Upper lobe of left lung (tissue), 4 donors: ENCODE measurements around the gene SPINK5.

ENCODE experiments used
- POLR2AphosphoS5 ChIP-seq, 2 donors: sonication (generic); formaldehyde crosslinking; IDR thresholded peaks; one replicate each; pipeline ENCODE4 v1.5.1; 2017; ENCODE audit warnings: antibody characterized with exemption in 2 of 2
- TF ChIP-seq, protein P1 (sequence below), 6 experiments: fragments of 450-650 bp in 4 of 6; fragments of 200-600 bp in 2 of 6; sonication (generic) in 2 of 6; IDR thresholded peaks; one replicate each; pipeline ENCODE4 v1.5.1; 2016 to 2019; ENCODE audit warnings: antibody characterized with exemption in 6 of 6

DNA sequence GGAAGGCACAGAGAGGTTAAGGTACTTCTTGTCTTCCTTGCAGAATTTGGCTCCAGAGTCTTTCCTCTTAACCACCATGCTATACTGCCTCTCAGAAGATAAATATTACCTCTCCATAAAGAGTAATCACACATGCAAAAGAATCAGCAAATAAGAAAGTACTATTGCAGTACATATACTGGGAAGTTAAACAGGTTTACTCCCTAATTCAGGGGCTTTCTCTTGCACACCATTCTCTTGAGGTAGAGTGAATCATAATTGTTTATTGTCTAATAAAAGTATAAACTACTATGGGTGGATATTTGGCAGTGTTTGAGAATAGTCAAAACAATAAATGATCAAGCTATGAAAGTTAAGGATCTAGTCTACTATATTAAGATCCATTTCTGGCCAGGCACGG lies 40.4 kb downstream of the SPINK5 start:
- no peak for TF ChIP-seq POLR2AphosphoS5 (IDR thresholded peaks at IDR 0.05)
- TF ChIP-seq, protein P1, sequence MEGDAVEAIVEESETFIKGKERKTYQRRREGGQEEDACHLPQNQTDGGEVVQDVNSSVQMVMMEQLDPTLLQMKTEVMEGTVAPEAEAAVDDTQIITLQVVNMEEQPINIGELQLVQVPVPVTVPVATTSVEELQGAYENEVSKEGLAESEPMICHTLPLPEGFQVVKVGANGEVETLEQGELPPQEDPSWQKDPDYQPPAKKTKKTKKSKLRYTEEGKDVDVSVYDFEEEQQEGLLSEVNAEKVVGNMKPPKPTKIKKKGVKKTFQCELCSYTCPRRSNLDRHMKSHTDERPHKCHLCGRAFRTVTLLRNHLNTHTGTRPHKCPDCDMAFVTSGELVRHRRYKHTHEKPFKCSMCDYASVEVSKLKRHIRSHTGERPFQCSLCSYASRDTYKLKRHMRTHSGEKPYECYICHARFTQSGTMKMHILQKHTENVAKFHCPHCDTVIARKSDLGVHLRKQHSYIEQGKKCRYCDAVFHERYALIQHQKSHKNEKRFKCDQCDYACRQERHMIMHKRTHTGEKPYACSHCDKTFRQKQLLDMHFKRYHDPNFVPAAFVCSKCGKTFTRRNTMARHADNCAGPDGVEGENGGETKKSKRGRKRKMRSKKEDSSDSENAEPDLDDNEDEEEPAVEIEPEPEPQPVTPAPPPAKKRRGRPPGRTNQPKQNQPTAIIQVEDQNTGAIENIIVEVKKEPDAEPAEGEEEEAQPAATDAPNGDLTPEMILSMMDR (IDR thresholded peaks at IDR 0.05): no peak
